MM.1S (cell line): ENCODE results near the gene SPIRE1.

Experiments used
- DNase-seq: peaks from one replicate; pipeline ENCODE4 v3.0.0-alpha.2; 2015
- H2AFZ ChIP-seq: fragments of 300-600 bp; sonication (generic); 2 replicates; pipeline ENCODE4 v1.6.0; 2016; ENCODE audit warnings: antibody characterized with exemption, low read length
- H3F3A ChIP-seq: fragments of 300-600 bp; sonication (generic); 2 replicates; pipeline ENCODE4 v1.6.1; 2016; ENCODE audit warnings: mild to moderate bottlenecking, antibody characterized with exemption, low read length, moderate library complexity, mixed read lengths; ENCODE audit not compliant: insufficient read depth
- H3K27ac ChIP-seq: fragments of 300-600 bp; sonication (generic); 2 replicates; pipeline ENCODE4 v1.5.1; 2016; ENCODE audit warnings: mild to moderate bottlenecking, low read length
- H3K27me3 ChIP-seq: fragments of 300-600 bp; sonication (generic); replicated peaks from 2 replicates; pipeline ENCODE4 v1.6.0; 2016; ENCODE audit warnings: low read length; ENCODE audit not compliant: insufficient read depth
- H3K36me3 ChIP-seq: fragments of 300-600 bp; sonication (generic); replicated peaks from 2 replicates; pipeline ENCODE4 v1.6.1; 2016; ENCODE audit warnings: mild to moderate bottlenecking, low read length, mixed read lengths; ENCODE audit not compliant: insufficient read depth
- H3K4me1 ChIP-seq: fragments of 300-600 bp; sonication (generic); 2 replicates; pipeline ENCODE4 v1.6.1; 2016; ENCODE audit warnings: low read length, mixed read lengths
- H3K4me2 ChIP-seq: fragments of 300-600 bp; sonication (generic); 2 replicates; pipeline ENCODE4 v1.6.0; 2016; ENCODE audit warnings: low read depth, low read length
- H3K4me3 ChIP-seq: fragments of 300-600 bp; sonication (generic); 2 replicates; pipeline ENCODE4 v1.5.1; 2016; ENCODE audit warnings: low read length, mixed read lengths
- H3K79me2 ChIP-seq: fragments of 300-600 bp; sonication (generic); 2 replicates; pipeline ENCODE4 v1.6.1; 2016; ENCODE audit warnings: mixed run types, low read length, mixed read lengths
- H3K9ac ChIP-seq: fragments of 300-600 bp; sonication (generic); 2 replicates; pipeline ENCODE4 v1.6.1; 2016; ENCODE audit warnings: low read length, mixed read lengths
- H3K9me2 ChIP-seq: fragments of 300-600 bp; sonication (generic); replicated peaks from 2 replicates; pipeline ENCODE4 v1.6.1; 2016; ENCODE audit warnings: mild to moderate bottlenecking, low read length, mixed read lengths; ENCODE audit not compliant: insufficient read depth
- H3K9me3 ChIP-seq: fragments of 300-600 bp; sonication (generic); replicated peaks from 2 replicates; pipeline ENCODE4 v1.6.1; 2016; ENCODE audit warnings: mild to moderate bottlenecking, low read length, mixed read lengths; ENCODE audit not compliant: insufficient read depth
- H4K20me1 ChIP-seq: fragments of 300-600 bp; sonication (generic); 2 replicates; pipeline ENCODE4 v1.6.1; 2016; ENCODE audit warnings: mild to moderate bottlenecking, low read length, moderate library complexity, mixed read lengths; ENCODE audit not compliant: insufficient read depth
- EZH2 ChIP-seq: fragments of 300-600 bp; sonication (generic); optimal IDR thresholded peaks from 2 replicates; pipeline ENCODE3; 2017; ENCODE audit warnings: low read depth, mild to moderate bottlenecking, antibody characterized with exemption, low read length, mixed read lengths
- EZH2phosphoT487 ChIP-seq: fragments of 300-600 bp; sonication (generic); IDR thresholded peaks from 2 replicates; pipeline ENCODE4 v1.6.1; 2018; ENCODE audit warnings: antibody characterized with exemption, low read length
- TF ChIP-seq, protein P1 (sequence below): fragments of 300-600 bp; sonication (generic); IDR thresholded peaks from 2 replicates; pipeline ENCODE4 v1.5.1; 2016; ENCODE audit warnings: antibody characterized with exemption, low read length, mixed read lengths

Gene SPIRE1

DNA sequence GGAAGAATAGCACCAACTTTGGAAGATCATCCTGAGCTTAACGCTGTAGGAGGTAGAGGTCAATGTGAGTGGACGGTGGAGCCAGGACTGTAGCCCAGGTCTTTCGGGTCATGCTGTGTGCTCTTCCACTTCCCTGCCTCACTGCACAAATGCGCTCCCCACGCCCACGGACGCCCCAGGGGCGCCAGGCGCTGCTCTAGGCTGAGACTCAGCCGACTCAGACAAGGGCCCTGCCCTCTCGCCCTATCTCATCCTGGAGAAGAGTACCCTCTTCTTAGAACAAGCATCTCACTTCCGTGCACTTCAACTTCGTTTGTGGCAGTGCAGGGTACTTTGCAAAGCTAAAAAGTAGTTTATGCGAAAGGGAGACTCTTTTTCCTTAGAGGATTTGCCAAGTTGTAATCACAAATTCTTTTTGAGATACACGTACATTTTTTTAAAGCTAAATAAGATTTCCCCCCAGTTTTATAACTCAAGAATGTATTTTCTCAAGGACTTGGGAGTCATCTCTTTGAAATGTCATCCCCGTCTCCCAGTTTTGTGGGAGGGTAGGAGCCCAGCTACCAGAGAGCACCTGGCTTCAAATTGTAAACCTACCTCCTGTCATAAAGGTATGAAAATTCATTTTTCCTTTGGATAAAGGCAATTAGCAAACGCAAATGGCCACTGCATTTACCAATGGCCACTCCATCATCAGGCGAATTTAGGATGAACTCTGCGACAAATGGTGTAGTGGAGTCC is 251.4 kb downstream of the SPIRE1 start:
- DNase-seq, result no peak
- no peaks in the 10 kb centered on the region for H3F3A ChIP-seq
- TF ChIP-seq, protein P1, sequence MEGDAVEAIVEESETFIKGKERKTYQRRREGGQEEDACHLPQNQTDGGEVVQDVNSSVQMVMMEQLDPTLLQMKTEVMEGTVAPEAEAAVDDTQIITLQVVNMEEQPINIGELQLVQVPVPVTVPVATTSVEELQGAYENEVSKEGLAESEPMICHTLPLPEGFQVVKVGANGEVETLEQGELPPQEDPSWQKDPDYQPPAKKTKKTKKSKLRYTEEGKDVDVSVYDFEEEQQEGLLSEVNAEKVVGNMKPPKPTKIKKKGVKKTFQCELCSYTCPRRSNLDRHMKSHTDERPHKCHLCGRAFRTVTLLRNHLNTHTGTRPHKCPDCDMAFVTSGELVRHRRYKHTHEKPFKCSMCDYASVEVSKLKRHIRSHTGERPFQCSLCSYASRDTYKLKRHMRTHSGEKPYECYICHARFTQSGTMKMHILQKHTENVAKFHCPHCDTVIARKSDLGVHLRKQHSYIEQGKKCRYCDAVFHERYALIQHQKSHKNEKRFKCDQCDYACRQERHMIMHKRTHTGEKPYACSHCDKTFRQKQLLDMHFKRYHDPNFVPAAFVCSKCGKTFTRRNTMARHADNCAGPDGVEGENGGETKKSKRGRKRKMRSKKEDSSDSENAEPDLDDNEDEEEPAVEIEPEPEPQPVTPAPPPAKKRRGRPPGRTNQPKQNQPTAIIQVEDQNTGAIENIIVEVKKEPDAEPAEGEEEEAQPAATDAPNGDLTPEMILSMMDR, result no peak
- TF ChIP-seq EZH2, result no peak
- TF ChIP-seq EZH2phosphoT487, result no peak
- H3K27me3 ChIP-seq, result peaks cover 24% of the 10 kb centered on the region
- no peaks in the 10 kb centered on the region for H4K20me1 ChIP-seq
- no peaks in the 10 kb centered on the region for H3K9me2 ChIP-seq
- no peak overlapping the region for H3K9ac ChIP-seq
- no peaks in the 10 kb centered on the region for H3K9me3 ChIP-seq
- no peak overlapping the region for H2AFZ ChIP-seq
- peaks cover 11% of the 10 kb centered on the region for H3K79me2 ChIP-seq
- peak overlapping the region; percentile 46; the same call in 1 of the 2 replicates for H3K4me2 ChIP-seq
- 0 out of 2 replicates have a peak, but pooled peaks cover 3% of the 10 kb centered on the region for H3K4me1 ChIP-seq
- no peak overlapping the region for H3K4me3 ChIP-seq
- no peaks in the 10 kb centered on the region for H3K36me3 ChIP-seq
- H3K27ac ChIP-seq, result no peak overlapping the region

DNA sequence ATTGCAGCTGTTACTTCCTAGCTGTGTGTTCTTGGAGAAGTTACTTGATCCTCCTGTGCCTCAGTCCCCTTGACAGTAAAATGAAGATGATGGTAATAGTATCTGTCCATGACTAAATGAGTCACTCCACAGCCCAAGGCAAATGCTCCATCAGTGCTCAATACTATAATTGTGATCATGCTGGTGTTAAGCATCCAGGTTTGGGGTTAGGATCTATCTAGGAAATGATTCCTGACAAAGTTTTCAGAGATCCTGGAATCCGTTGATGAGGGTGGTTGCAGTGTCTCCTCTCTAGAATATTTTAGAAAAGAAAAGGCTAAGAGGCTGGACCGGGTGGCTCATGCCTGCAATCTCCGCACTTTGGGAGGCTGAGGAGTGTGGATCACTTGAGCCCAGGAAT is 252.8 kb downstream of the SPIRE1 start:
- H3K4me1 ChIP-seq, result 0 out of 2 replicates have a peak, but pooled peaks cover 3% of the 10 kb centered on the region
- H3K4me3 ChIP-seq, result no peak overlapping the region
- H3K27ac ChIP-seq, result no peak overlapping the region
- no peak overlapping the region for H3K9ac ChIP-seq
- no peak for TF ChIP-seq EZH2phosphoT487
- TF ChIP-seq, protein P1, result no peak
- no peak for TF ChIP-seq EZH2
- no peak overlapping the region for H3K4me2 ChIP-seq
- no peaks in the 10 kb centered on the region for H3K36me3 ChIP-seq
- no peak overlapping the region for H2AFZ ChIP-seq
- no peaks in the 10 kb centered on the region for H3F3A ChIP-seq
- H3K9me3 ChIP-seq, result no peaks in the 10 kb centered on the region
- no peak for DNase-seq
- no peaks in the 10 kb centered on the region for H3K9me2 ChIP-seq
- peaks cover 11% of the 10 kb centered on the region for H3K79me2 ChIP-seq
- H4K20me1 ChIP-seq, result no peaks in the 10 kb centered on the region
- peaks cover 24% of the 10 kb centered on the region for H3K27me3 ChIP-seq

DNA sequence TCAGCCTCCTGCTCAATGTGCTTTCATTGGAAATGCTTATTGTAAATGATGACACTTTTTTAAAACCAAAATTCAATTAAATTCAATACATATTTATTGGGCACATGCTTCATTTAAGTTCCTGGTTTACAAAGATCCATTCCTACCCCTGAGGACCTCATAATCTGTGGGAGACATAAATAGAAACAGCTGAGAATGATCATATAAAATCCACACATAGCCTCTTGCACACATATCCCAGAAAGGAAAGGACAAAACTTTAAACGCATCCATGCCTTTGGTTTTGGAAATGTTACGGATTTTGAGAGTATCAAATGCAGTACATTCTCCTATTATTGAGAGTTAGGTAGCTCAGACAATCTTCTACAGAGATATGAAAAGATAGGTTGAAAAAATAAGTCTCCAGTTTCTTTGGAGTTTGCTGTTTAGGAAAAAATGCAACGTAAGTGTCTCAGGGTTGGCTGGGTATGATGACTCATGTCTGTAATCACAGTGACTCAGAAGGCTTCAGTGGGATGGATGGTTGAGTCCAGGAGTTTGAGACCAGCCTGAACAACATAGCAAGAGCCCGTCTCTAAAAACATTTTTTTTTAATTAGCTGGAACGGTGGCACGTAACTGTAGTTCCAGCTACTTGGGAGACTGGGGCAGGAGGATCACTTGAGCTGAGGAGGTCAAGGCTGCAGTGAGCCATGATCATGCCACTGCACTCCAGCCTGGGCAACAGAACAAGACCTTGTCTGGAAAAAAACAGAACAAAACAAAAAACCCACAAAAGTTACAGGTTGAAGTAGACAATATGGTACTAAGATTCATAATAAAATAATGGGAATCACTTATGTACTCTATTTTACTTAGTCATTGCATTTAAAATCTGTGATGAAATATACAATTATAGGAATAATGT is 254.1 kb downstream of the SPIRE1 start:
- Histone ChIP-seq H3K4me3 (no peak overlapping the region), H3K4me2 (no peak overlapping the region), H3K27ac (no peak overlapping the region), H3K9ac (no peak overlapping the region), H3K36me3 (no peaks in the 10 kb centered on the region), H3K9me2 (no peaks in the 10 kb centered on the region), H3F3A (no peaks in the 10 kb centered on the region), H3K27me3 (peaks cover 24% of the 10 kb centered on the region), H4K20me1 (no peaks in the 10 kb centered on the region), H3K4me1 (0 out of 2 replicates have a peak, but pooled peaks cover 3% of the 10 kb centered on the region), H2AFZ (no peak overlapping the region), H3K79me2 (peaks cover 6% of the 10 kb centered on the region), H3K9me3 (no peaks in the 10 kb centered on the region)
- DNase-seq, result no peak
- TF ChIP-seq, protein P1, result no peak
- TF ChIP-seq EZH2 (no peak), EZH2phosphoT487 (no peak)
